Keratinocyte (primary cell): ENCODE measurements around the gene PALD1. TPM values are rescaled to one million over a fixed set of nuclear protein-coding genes. Genes with fewer than 3 reads are reported as not detected.

ENCODE experiments used
- DNase-seq: peaks from one replicate; pipeline ENCODE4 v3.0.0-alpha.2; 2011; ENCODE audit warnings: low read depth, missing footprints, low spot score
- FAIRE-seq: peaks from 2 replicates; lab custom pipeline; 2011; peaks lifted over from hg19 to GRCh38; lab: Jason Lieb, UNC
- H2AFZ ChIP-seq: 2 replicates; pipeline ENCODE4 v1.6.0; 2012; ENCODE audit warnings: low read length, control low read depth, inconsistent platforms; ENCODE audit not compliant: control insufficient read depth
- H3K27ac ChIP-seq: 2 replicates; pipeline ENCODE4 v1.5.1; 2011; ENCODE audit warnings: low read length; ENCODE audit not compliant: control insufficient read depth, insufficient read depth
- H3K27me3 ChIP-seq: 3 replicates; pipeline ENCODE4 v1.6.0; 2011; ENCODE audit warnings: low read length; ENCODE audit not compliant: control insufficient read depth, insufficient read depth; ENCODE audit errors: extremely low read depth
- H3K36me3 ChIP-seq, 2 experiments: 2 replicates in 1 of 2; 3 replicates in 1 of 2; pipeline ENCODE4 v1.5.1; 2011; ENCODE audit warnings: low read length in 2 of 2, mild to moderate bottlenecking in 1 of 2; ENCODE audit not compliant: control insufficient read depth in 2 of 2, insufficient read depth in 2 of 2; ENCODE audit errors: extremely low read depth in 1 of 2
- H3K4me1 ChIP-seq: 3 replicates; pipeline ENCODE4 v1.5.1; 2011; ENCODE audit warnings: low read length; ENCODE audit not compliant: control insufficient read depth, insufficient read depth; ENCODE audit errors: extremely low read depth
- H3K4me2 ChIP-seq: 3 replicates; pipeline ENCODE4 v1.6.0; 2011; ENCODE audit warnings: low read depth, low read length; ENCODE audit not compliant: control insufficient read depth, insufficient read depth; ENCODE audit errors: extremely low read depth
- H3K4me3 ChIP-seq, 3 experiments: fragments of 200-600 bp in 1 of 3; sonication (generic) in 1 of 3; 2 replicates in 2 of 3; 3 replicates in 1 of 3; pipeline ENCODE4 v1.5.1; 2011 to 2016; ENCODE audit warnings: low read length in 3 of 3, mild to moderate bottlenecking in 3 of 3, control low read depth in 2 of 3, inconsistent platforms in 1 of 3, low read depth in 1 of 3, mixed read lengths in 1 of 3, mixed run types in 1 of 3, moderate library complexity in 1 of 3; ENCODE audit not compliant: control insufficient read depth in 2 of 3, insufficient read depth in 2 of 3; ENCODE audit errors: extremely low read depth in 1 of 3
- H3K79me2 ChIP-seq: 2 replicates; pipeline ENCODE4 v1.6.0; 2012; ENCODE audit warnings: low read length; ENCODE audit not compliant: control insufficient read depth, insufficient read depth
- H3K9ac ChIP-seq: 3 replicates; pipeline ENCODE4 v1.6.0; 2011; ENCODE audit warnings: low read length; ENCODE audit not compliant: control insufficient read depth, insufficient read depth; ENCODE audit errors: extremely low read depth
- H3K9me1 ChIP-seq: 3 replicates; pipeline ENCODE4 v1.6.0; 2011; ENCODE audit warnings: low read length; ENCODE audit not compliant: control insufficient read depth, insufficient read depth; ENCODE audit errors: extremely low read depth
- H3K9me3 ChIP-seq: 2 replicates; pipeline ENCODE4 v1.5.1; 2012; ENCODE audit warnings: low read depth, low read length; ENCODE audit not compliant: control insufficient read depth
- H4K20me1 ChIP-seq: 3 replicates; pipeline ENCODE4 v1.6.0; 2011; ENCODE audit warnings: low read length; ENCODE audit not compliant: control insufficient read depth, insufficient read depth; ENCODE audit errors: extremely low read depth
- CTCF ChIP-seq, 3 experiments: IDR thresholded peaks in 1 of 3; conservative IDR thresholded peaks in 1 of 3; optimal IDR thresholded peaks in 1 of 3; 2 replicates in 2 of 3; 3 replicates in 1 of 3; pipeline versions ENCODE3 to v1.5.1; 2011; ENCODE audit warnings: low read length in 3 of 3, mild to moderate bottlenecking in 3 of 3, moderate library complexity in 2 of 3, control low read depth in 1 of 3, inconsistent platforms in 1 of 3; ENCODE audit not compliant: insufficient read depth in 2 of 3; ENCODE audit errors: extremely low read depth in 1 of 3
- EZH2 ChIP-seq: IDR thresholded peaks from one replicate; pipeline ENCODE4 v1.6.1; 2012; ENCODE audit warnings: inconsistent platforms, mild to moderate bottlenecking, low read length, moderate library complexity
- dilution Hi-C: fragments of 300-500 bp; cut with MboI; formaldehyde crosslinking; loops from one replicate; pipeline ENCODE4 v1.7.0; 2020; ENCODE audit warnings: low sequenced_read_pairs; ENCODE audit not compliant: extremely low pct_ligation_motif_present
- polyA plus RNA-seq, 5 experiments: library from polyadenylated mRNA; depleted of rRNA in 3 of 5; stranded (reverse) in 3 of 5; stranded (forward) in 1 of 5; unstranded in 1 of 5; fragments of >200 nt; gene quantifications; 1 replicate in 1 of 5; 2 replicates in 3 of 5; 3 replicates in 1 of 5; pipeline versions ENCODE4 v1.2.1 to v1.2.3, GENCODE V29; 2011 to 2012; ENCODE audit warnings: missing spikeins in 2 of 5, low read depth in 1 of 5, low replicate concordance in 1 of 5

PALD1 gene
- polyA plus RNA-seq, 1 donor (not counting 4 experiments of a cell fraction or from before 2014, with no cell fraction given) = 0.83 TPM

- H3K9ac ChIP-seq = no peak overlapping the region
- H3K4me2 ChIP-seq = no peak overlapping the region
- H3K4me1 ChIP-seq = peaks cover 6% of the 10 kb centered on the region
- no peaks in the 10 kb centered on the region for H3K36me3 ChIP-seq
- H3K9me1 ChIP-seq = no peaks in the 10 kb centered on the region
- no peak overlapping the region for H3K27ac ChIP-seq
- dilution Hi-C loops = no loop called here
- no peaks in the 10 kb centered on the region for H3K27me3 ChIP-seq
- no peaks in the 10 kb centered on the region for H3K79me2 ChIP-seq
- FAIRE-seq (no peak), DNase-seq (no peak)
- no peaks in the 10 kb centered on the region for H4K20me1 ChIP-seq
- no peak overlapping the region for H2AFZ ChIP-seq
- TF ChIP-seq EZH2 (no peak), CTCF (optimal IDR thresholded peaks at IDR 0.05 in 1 of 3, IDR thresholded peaks at IDR 0.05 in 1 of 3, conservative IDR thresholded peaks at IDR 0.05 in 1 of 3; ENCODE audit: extremely low read depth in 1 of 3, insufficient read depth in 2 of 3, low read length in 3 of 3) (no peak)
- H3K9me3 ChIP-seq = peaks cover under 1% of the 10 kb centered on the region
- H3K4me3 ChIP-seq = no peak overlapping the region
Observed at GRCh38 chr10:70615211-70615610, 136.6 kb downstream of the PALD1 start.

DNA sequence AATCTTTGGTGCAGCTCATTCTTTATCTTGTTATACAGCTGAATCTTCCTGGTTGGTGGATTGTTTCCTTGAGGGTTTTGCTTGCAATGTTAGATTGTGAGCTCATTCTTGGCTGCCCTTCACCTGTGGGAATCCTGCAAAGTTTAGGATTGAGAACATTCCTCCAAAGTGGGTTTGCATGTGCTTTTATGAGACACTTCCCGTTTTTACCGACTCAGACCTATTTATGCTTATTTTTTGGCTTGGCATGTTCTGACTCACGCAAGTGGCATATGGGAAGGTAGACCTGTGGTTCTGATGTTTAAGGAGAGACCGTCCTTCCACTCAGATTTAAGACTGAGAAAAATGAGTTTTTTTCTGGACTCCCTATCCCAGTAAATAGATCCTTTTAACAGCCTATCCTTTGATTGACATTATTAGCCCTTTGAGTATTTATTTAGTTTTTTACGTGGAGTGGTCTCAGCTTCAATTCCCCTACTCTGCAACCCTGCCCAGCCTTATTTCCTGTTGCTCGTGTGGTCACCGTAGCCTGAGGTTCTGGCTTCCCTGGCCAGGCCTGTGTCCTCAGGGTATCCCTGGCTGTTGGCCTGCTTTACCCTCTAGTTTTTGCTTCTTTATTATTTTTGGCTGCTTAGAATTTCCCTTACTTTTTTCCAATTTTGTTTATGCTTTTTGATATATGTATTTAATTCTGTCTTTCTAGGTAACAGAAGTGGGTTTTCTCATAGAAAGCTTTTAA lies 137.4 kb downstream of the PALD1 start:
- dilution Hi-C loops = no loop called here
- Histone ChIP-seq H3K4me2 (no peak overlapping the region), H3K4me1 (peaks cover 6% of the 10 kb centered on the region), H3K27me3 (no peaks in the 10 kb centered on the region), H3K4me3 (no peak overlapping the region), H3K27ac (no peak overlapping the region), H3K9ac (no peak overlapping the region), H3K9me3 (peaks cover 4% of the 10 kb centered on the region), H2AFZ (no peak overlapping the region), H3K36me3 (no peaks in the 10 kb centered on the region), H3K9me1 (no peaks in the 10 kb centered on the region), H4K20me1 (no peaks in the 10 kb centered on the region), H3K79me2 (no peaks in the 10 kb centered on the region)
- FAIRE-seq (no peak), DNase-seq (no peak)
- TF ChIP-seq EZH2 (no peak), CTCF (optimal IDR thresholded peaks at IDR 0.05 in 1 of 3, IDR thresholded peaks at IDR 0.05 in 1 of 3, conservative IDR thresholded peaks at IDR 0.05 in 1 of 3; ENCODE audit: extremely low read depth in 1 of 3, insufficient read depth in 2 of 3, low read length in 3 of 3) (no peak)
